ENCODE measurements around the gene TLN1.

The TLN1 gene

GRCh38 chr9:35732185-35732799 lies at the start of gene TLN1, which contains the start of gene CREB3:
TSS of gene TLN1 (minus strand) at chr9:35732195. CDS start at chr9:35725694, 6,501 bp downstream.
TSS of gene CREB3 (plus strand) at chr9:35732666. CDS start at chr9:35732773, 107 bp downstream.
- TF ChIP-seq CTCF (conservative IDR thresholded peaks at IDR 0.05; ENCODE audit: control insufficient read depth, insufficient read depth, low read depth, low read length) = no peak
- peak; percentile 99 for DNase-seq (ENCODE audit: low read depth)
- H3K4me3 ChIP-seq (ENCODE audit: control insufficient read depth, low read depth, low read length) = peak within 1 kb of the TSS; percentile 98

- DNase-seq (ENCODE audit: low read depth) = no peak
- no peak for TF ChIP-seq CTCF (conservative IDR thresholded peaks at IDR 0.05; ENCODE audit: control insufficient read depth, insufficient read depth, low read depth, low read length)
Measured at GRCh38 chr9:35781066-35781465, 49.1 kb upstream of the TLN1 start.

GRCh38 chr9:35778496-35778895 lies 46.5 kb upstream of the TLN1 start:
- DNase-seq (ENCODE audit: low read depth) = no peak
- TF ChIP-seq CTCF (conservative IDR thresholded peaks at IDR 0.05; ENCODE audit: control insufficient read depth, insufficient read depth, low read depth, low read length) = no peak
- H3K4me3 ChIP-seq (ENCODE audit: control insufficient read depth, low read depth, low read length) = no peak overlapping the region

More at GRCh38 chr9:35781066-35781465, 49.1 kb upstream of the TLN1 start:
- no peak overlapping the region for H3K4me3 ChIP-seq (ENCODE audit: control insufficient read depth, low read depth, low read length)

- DNase-seq (ENCODE audit: low read depth) = no peak
- TF ChIP-seq CTCF (conservative IDR thresholded peaks at IDR 0.05; ENCODE audit: control insufficient read depth, insufficient read depth, low read depth, low read length) = no peak
- no peak overlapping the region for H3K4me3 ChIP-seq (ENCODE audit: control insufficient read depth, low read depth, low read length)
Measured at GRCh38 chr9:35776018-35776417, 44.0 kb upstream of the TLN1 start.

- no peak for TF ChIP-seq CTCF (conservative IDR thresholded peaks at IDR 0.05; ENCODE audit: control insufficient read depth, insufficient read depth, low read depth, low read length)
- DNase-seq (ENCODE audit: low read depth) = no peak
- no peak overlapping the region for H3K4me3 ChIP-seq (ENCODE audit: control insufficient read depth, low read depth, low read length)
Measured at GRCh38 chr9:35774907-35775635, 43.1 kb upstream of the TLN1 start.

GRCh38 chr9:35771943-35772342 lies 39.9 kb upstream of the TLN1 start:
- no peak overlapping the region for H3K4me3 ChIP-seq (ENCODE audit: control insufficient read depth, low read depth, low read length)
- no peak for DNase-seq (ENCODE audit: low read depth)

More at GRCh38 chr9:35771943-35772342, 39.9 kb upstream of the TLN1 start:
- no peak for TF ChIP-seq CTCF (conservative IDR thresholded peaks at IDR 0.05; ENCODE audit: control insufficient read depth, insufficient read depth, low read depth, low read length)
